H1 (cell line): Measurements from ENCODE around the gene CCDC198.

ENCODE experiments used
- POLR2A ChIP-seq, 2 experiments: IDR thresholded peaks; 1 replicate in 1 of 2; 2 replicates in 1 of 2; pipeline ENCODE4 v1.6.1; 2011; ENCODE audit warnings: low read depth in 2 of 2, low read length in 2 of 2, mild to moderate bottlenecking in 2 of 2; ENCODE audit errors: control extremely low read depth in 1 of 2
- RXRA ChIP-seq: IDR thresholded peaks from 2 replicates; pipeline ENCODE4 v1.6.1; 2011; ENCODE audit warnings: low read depth, mild to moderate bottlenecking, low read length, moderate library complexity; ENCODE audit not compliant: insufficient read depth
- TF ChIP-seq, protein P1 (sequence below), 3 experiments: IDR thresholded peaks; 1 replicate in 2 of 3; 2 replicates in 1 of 3; pipeline versions ENCODE4 v1.5.1 to v1.6.1; 2011; ENCODE audit warnings: low read length in 3 of 3, mild to moderate bottlenecking in 3 of 3, inconsistent platforms in 2 of 3, low read depth in 1 of 3, moderate library complexity in 1 of 3; ENCODE audit not compliant: insufficient read depth in 1 of 3; ENCODE audit errors: control extremely low read depth in 1 of 3

DNA sequence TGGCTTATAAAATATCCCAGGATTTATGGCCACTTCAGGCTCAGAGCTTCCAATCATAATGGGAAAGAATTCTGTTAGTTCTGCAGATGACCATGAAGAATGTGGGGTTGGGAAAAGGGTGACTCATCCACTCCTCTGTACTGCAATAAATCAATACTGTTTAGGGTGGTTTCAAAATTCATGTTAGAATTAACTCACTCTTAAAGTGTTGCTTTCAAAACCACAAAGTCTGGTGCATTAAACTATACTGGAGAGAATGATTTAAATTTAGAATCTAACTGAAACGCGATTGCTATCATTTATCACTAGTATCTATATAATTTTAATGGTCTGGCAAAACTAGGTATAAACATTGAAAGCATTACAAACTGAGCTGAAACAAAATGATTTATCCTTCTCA, 798 bp downstream of the CCDC198 start:
- TF ChIP-seq, protein P1, sequence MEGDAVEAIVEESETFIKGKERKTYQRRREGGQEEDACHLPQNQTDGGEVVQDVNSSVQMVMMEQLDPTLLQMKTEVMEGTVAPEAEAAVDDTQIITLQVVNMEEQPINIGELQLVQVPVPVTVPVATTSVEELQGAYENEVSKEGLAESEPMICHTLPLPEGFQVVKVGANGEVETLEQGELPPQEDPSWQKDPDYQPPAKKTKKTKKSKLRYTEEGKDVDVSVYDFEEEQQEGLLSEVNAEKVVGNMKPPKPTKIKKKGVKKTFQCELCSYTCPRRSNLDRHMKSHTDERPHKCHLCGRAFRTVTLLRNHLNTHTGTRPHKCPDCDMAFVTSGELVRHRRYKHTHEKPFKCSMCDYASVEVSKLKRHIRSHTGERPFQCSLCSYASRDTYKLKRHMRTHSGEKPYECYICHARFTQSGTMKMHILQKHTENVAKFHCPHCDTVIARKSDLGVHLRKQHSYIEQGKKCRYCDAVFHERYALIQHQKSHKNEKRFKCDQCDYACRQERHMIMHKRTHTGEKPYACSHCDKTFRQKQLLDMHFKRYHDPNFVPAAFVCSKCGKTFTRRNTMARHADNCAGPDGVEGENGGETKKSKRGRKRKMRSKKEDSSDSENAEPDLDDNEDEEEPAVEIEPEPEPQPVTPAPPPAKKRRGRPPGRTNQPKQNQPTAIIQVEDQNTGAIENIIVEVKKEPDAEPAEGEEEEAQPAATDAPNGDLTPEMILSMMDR (IDR thresholded peaks at IDR 0.05; ENCODE audit: control extremely low read depth in 1 of 3, insufficient read depth in 1 of 3, low read depth in 1 of 3, low read length in 3 of 3) = no peak
- TF ChIP-seq RXRA = no peak
- no peak for TF ChIP-seq POLR2A (IDR thresholded peaks at IDR 0.05; ENCODE audit: control extremely low read depth in 1 of 2, low read depth in 2 of 2, low read length in 2 of 2)
